ENCODE results near the gene TNNI2. TPM values are rescaled to one million over a fixed set of nuclear protein-coding genes. Genes with fewer than 3 reads are reported as not detected.

The TNNI2 gene
- total and polyA plus RNA-seq, 10 of the 15 experiments (the other 5 are each of a cell fraction or from before 2014, with no cell fraction given), result 0.14 to 0.79 (median 0.37) TPM; not detected in 4

DNA sequence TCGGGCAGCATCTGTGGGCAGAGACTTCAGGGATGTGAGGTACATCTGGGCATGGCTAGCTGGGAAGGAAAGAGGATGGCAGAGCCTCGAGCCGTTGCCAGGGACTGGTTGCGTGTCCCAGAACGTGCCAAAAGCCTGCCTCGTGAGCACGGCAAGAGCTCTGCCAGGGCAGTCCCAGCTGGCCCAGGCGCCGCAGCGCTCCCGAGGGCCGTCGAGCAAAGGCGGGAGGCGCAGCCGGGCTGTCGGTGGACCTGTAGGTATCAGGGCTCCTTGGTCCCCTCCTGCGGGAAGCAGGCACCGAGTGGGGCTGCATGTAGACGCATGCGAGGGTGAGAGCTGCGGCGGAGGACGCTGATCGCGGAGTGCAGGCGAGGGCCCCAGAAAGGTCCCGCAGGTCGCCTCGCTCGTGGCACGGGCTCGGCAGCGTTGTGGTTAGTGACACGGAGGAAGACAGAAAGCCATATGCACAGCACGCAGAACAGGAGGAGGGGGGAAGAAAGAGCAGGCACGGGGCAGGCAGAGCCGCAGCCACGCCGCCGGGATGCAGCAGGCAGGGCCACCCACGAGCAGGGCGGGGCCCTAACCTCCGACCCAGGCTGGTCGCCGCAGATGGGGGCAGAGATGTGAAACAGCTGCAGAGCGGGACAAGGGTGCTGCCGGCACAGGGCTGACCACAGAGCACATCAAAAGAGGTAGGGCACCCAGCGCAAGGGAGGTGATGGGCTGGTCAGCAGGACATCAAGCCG lies 32.1 kb downstream of the TNNI2 start (continued):
- TF ChIP-seq, protein P1, sequence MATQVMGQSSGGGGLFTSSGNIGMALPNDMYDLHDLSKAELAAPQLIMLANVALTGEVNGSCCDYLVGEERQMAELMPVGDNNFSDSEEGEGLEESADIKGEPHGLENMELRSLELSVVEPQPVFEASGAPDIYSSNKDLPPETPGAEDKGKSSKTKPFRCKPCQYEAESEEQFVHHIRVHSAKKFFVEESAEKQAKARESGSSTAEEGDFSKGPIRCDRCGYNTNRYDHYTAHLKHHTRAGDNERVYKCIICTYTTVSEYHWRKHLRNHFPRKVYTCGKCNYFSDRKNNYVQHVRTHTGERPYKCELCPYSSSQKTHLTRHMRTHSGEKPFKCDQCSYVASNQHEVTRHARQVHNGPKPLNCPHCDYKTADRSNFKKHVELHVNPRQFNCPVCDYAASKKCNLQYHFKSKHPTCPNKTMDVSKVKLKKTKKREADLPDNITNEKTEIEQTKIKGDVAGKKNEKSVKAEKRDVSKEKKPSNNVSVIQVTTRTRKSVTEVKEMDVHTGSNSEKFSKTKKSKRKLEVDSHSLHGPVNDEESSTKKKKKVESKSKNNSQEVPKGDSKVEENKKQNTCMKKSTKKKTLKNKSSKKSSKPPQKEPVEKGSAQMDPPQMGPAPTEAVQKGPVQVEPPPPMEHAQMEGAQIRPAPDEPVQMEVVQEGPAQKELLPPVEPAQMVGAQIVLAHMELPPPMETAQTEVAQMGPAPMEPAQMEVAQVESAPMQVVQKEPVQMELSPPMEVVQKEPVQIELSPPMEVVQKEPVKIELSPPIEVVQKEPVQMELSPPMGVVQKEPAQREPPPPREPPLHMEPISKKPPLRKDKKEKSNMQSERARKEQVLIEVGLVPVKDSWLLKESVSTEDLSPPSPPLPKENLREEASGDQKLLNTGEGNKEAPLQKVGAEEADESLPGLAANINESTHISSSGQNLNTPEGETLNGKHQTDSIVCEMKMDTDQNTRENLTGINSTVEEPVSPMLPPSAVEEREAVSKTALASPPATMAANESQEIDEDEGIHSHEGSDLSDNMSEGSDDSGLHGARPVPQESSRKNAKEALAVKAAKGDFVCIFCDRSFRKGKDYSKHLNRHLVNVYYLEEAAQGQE (IDR thresholded peaks at IDR 0.05; ENCODE audit: low read depth, low read length), result no peak
- TF ChIP-seq, protein P2, sequence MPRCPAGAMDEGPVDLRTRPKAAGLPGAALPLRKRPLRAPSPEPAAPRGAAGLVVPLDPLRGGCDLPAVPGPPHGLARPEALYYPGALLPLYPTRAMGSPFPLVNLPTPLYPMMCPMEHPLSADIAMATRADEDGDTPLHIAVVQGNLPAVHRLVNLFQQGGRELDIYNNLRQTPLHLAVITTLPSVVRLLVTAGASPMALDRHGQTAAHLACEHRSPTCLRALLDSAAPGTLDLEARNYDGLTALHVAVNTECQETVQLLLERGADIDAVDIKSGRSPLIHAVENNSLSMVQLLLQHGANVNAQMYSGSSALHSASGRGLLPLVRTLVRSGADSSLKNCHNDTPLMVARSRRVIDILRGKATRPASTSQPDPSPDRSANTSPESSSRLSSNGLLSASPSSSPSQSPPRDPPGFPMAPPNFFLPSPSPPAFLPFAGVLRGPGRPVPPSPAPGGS (IDR thresholded peaks at IDR 0.05; ENCODE audit: borderline replicate concordance, insufficient read depth, low read depth, low read length, poor library complexity, severe bottlenecking), result no peak
- TF ChIP-seq IKZF2 (IDR thresholded peaks at IDR 0.05), result no peak

DNA sequence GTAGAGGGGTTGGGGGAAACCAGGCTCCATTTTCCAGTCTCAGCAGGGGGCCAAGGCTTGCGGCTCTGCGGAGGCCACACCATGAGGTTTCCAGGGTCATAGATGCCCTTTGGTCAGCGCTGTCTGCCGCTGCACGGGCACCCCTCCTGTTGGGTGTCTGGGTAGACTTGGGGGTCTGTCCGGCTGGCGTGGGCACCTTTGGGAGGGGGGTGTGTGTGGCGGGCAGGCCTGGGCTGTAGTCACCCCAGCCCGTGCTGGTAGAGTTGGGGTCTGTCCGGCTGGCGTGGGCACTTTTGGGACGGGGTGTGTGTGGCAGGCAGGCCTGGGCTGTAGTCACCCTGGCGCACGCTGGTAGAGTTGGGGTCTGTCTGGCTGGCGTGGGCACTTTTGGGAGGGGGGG lies 32.8 kb downstream of the TNNI2 start:
- Histone ChIP-seq H3K27ac (ENCODE audit: control insufficient read depth, insufficient read depth) (no peak overlapping the region), H3K4me2 (ENCODE audit: control insufficient read depth, insufficient read depth) (no peak overlapping the region), H3K9ac (ENCODE audit: control insufficient read depth, insufficient read depth, low read length) (no peak overlapping the region), H3K79me2 (ENCODE audit: control insufficient read depth, insufficient read depth, low read length) (peaks cover 2% of the 10 kb centered on the region), H4K20me1 (ENCODE audit: control insufficient read depth, insufficient read depth) (no peaks in the 10 kb centered on the region; the same call in 1 of the 2 replicates), H3K9me3 (replicated peaks; ENCODE audit: control insufficient read depth, insufficient read depth, low read length) (no peaks in the 10 kb centered on the region), H3K4me3 (no peak overlapping the region), H3K36me3 (ENCODE audit: control insufficient read depth in 2 of 2, insufficient read depth in 2 of 2, low read length in 1 of 2) (peaks cover 0 to 3% of the 10 kb centered on the region in 2 experiments; a peak in 3 of 4 replicates), H3K4me1 (ENCODE audit: control insufficient read depth, insufficient read depth, low read length) (no peaks in the 10 kb centered on the region), H2AFZ (ENCODE audit: control insufficient read depth, low read depth, low read length) (no peak overlapping the region), H3K27me3 (replicated peaks in 1 of 2; ENCODE audit: control insufficient read depth in 2 of 2, insufficient read depth in 2 of 2, low read length in 1 of 2) (no peaks in the 10 kb centered on the region)
- WGBS (ENCODE audit: insufficient coverage, insufficient replicate concordance, low lambda C conversion rate, missing lambda C conversion rate), result 92% methylated on average over 15 of the region's 15 CpGs
- ATAC-seq (no peak), DNase-seq (ENCODE audit: low read depth, low spot score) (no peak), FAIRE-seq (no peak)
- in situ Hi-C loops (cut with MboI), result no loop called here
- intact Hi-C loops (cut with micrococcal nuclease; ENCODE audit: unreplicated experiment), result no loop called here
- ChIA-PET RAD21 (ENCODE audit: unreplicated experiment) (no interaction called here), POLR2A (no interaction called here), SMC1A (ENCODE audit: uncharacterized antibody, unreplicated experiment) (no interaction called here), CTCF (interaction anchor here (1.8 kb wide), 1 partner anchor 11 kb away, joined by 5 read pairs; no protein-coding TSS in a partner anchor)
- TF ChIP-seq, protein P3, sequence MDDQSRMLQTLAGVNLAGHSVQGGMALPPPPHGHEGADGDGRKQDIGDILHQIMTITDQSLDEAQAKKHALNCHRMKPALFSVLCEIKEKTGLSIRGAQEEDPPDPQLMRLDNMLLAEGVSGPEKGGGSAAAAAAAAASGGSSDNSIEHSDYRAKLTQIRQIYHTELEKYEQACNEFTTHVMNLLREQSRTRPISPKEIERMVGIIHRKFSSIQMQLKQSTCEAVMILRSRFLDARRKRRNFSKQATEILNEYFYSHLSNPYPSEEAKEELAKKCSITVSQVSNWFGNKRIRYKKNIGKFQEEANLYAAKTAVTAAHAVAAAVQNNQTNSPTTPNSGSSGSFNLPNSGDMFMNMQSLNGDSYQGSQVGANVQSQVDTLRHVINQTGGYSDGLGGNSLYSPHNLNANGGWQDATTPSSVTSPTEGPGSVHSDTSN (IDR thresholded peaks at IDR 0.05; ENCODE audit: insufficient replicate concordance, low read depth, low read length), result no peak
- TF ChIP-seq NBN (IDR thresholded peaks at IDR 0.05), result no peak
- 0 out of 2 replicates have a peak, but pooled peaks have one; percentile 1 for TF ChIP-seq POLR2A (IDR thresholded peaks at IDR 0.05; ENCODE audit: low read depth, low read length)
- TF ChIP-seq, protein P4, sequence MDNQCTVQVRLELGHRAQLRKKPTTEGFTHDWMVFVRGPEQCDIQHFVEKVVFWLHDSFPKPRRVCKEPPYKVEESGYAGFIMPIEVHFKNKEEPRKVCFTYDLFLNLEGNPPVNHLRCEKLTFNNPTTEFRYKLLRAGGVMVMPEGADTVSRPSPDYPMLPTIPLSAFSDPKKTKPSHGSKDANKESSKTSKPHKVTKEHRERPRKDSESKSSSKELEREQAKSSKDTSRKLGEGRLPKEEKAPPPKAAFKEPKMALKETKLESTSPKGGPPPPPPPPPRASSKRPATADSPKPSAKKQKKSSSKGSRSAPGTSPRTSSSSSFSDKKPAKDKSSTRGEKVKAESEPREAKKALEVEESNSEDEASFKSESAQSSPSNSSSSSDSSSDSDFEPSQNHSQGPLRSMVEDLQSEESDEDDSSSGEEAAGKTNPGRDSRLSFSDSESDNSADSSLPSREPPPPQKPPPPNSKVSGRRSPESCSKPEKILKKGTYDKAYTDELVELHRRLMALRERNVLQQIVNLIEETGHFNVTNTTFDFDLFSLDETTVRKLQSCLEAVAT (IDR thresholded peaks at IDR 0.05), result no peak
- no TSS peak for BruUV-seq (replicated peaks)
